ENCODE results near the gene NRL. TPM values are rescaled to one million over a fixed set of nuclear protein-coding genes. Genes with fewer than 3 reads are reported as not detected.
A peak's percentile ranks its signal among the peaks of the same experiment; 100 is the strongest.

Gene NRL
- total RNA-seq, 1 donor from 2014 or later: 0.48 TPM

DNA sequence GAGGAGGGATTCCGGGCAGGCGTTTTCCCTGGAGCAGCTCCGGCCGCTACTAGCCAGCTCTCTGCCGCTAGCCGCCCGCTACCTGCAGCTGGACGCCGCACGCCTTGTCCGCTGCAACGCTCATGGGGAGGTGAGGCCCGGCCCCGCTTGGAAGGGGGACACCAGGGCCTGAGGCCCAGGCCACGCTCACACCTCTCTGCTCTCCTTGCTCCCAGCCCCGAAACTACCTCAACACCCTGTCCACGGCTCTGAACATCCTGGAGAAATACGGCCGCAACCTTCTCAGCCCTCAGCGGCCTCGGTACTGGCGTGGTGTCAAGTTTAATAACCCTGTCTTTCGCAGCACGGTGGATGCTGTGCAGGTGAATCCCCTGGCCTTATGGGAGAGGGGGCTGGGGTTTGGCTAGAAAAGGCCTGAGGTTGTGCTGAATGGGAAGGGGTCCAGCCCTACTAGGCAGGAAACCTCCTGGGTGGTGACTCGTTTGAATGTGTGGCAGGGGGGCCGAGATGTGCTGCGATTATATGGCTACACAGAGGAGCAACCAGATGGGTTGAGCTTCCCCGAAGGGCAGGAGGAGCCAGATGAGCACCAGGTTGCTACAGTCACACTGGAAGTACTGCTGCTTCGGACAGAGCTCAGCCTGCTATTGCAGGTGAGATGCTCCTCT is 33.1 kb upstream of the NRL start:
- Mint-ChIP-seq H3K4me1 (ENCODE audit: low read depth, unreplicated experiment) (peaks cover 26% of the 10 kb centered on the region), H3K4me3 (ENCODE audit: unreplicated experiment) (peak overlapping the region; percentile 87), H3K9me3 (ENCODE audit: unreplicated experiment) (no peaks in the 10 kb centered on the region), H3K27me3 (ENCODE audit: low read depth, unreplicated experiment) (no peaks in the 10 kb centered on the region), H3K36me3 (ENCODE audit: low read depth, unreplicated experiment) (peaks cover 3% of the 10 kb centered on the region), H3K27ac (ENCODE audit: unreplicated experiment) (peak overlapping the region; percentile 68)
- no peak for TF ChIP-seq EZH2 (IDR thresholded peaks at IDR 0.05; ENCODE audit: insufficient read depth, low read length)
- TF ChIP-seq, protein P1, sequence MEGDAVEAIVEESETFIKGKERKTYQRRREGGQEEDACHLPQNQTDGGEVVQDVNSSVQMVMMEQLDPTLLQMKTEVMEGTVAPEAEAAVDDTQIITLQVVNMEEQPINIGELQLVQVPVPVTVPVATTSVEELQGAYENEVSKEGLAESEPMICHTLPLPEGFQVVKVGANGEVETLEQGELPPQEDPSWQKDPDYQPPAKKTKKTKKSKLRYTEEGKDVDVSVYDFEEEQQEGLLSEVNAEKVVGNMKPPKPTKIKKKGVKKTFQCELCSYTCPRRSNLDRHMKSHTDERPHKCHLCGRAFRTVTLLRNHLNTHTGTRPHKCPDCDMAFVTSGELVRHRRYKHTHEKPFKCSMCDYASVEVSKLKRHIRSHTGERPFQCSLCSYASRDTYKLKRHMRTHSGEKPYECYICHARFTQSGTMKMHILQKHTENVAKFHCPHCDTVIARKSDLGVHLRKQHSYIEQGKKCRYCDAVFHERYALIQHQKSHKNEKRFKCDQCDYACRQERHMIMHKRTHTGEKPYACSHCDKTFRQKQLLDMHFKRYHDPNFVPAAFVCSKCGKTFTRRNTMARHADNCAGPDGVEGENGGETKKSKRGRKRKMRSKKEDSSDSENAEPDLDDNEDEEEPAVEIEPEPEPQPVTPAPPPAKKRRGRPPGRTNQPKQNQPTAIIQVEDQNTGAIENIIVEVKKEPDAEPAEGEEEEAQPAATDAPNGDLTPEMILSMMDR (IDR thresholded peaks at IDR 0.05; ENCODE audit: insufficient read depth, low read depth, low read length): no peak
- DNase-seq (ENCODE audit: low read depth) (no peak), FAIRE-seq (no peak)
- Histone ChIP-seq H3K4me3 (ENCODE audit: insufficient read depth, low read depth, low read length) (peak overlapping the region; percentile 93), H3K9me3 (ENCODE audit: insufficient read depth, low read depth, low read length) (no peaks in the 10 kb centered on the region), H3K4me1 (ENCODE audit: insufficient read depth, low read length) (peaks cover 25% of the 10 kb centered on the region), H4K20me1 (ENCODE audit: insufficient read depth, low read length) (peaks cover 36% of the 10 kb centered on the region), H3K36me3 (ENCODE audit: insufficient read depth, low read length) (peaks cover 31% of the 10 kb centered on the region), H2AFZ (ENCODE audit: low read depth, low read length) (peak overlapping the region; percentile 74), H3K4me2 (ENCODE audit: low read length) (peak overlapping the region; percentile 96), H3K27ac (ENCODE audit: low read depth, low read length) (peak overlapping the region; percentile 47), H3K79me2 (ENCODE audit: insufficient read depth, low read length) (peaks cover 55% of the 10 kb centered on the region), H3K27me3 (ENCODE audit: insufficient read depth, low read length) (no peaks in the 10 kb centered on the region), H3K9ac (ENCODE audit: low read length) (peak overlapping the region; percentile 87)

- Mint-ChIP-seq H3K4me1 (ENCODE audit: low read depth, unreplicated experiment) (peaks cover 27% of the 10 kb centered on the region), H3K36me3 (ENCODE audit: low read depth, unreplicated experiment) (peaks cover 3% of the 10 kb centered on the region), H3K27me3 (ENCODE audit: low read depth, unreplicated experiment) (no peaks in the 10 kb centered on the region), H3K9me3 (ENCODE audit: unreplicated experiment) (no peaks in the 10 kb centered on the region), H3K27ac (ENCODE audit: unreplicated experiment) (peak within 1 kb of the TSS; percentile 88), H3K4me3 (ENCODE audit: unreplicated experiment) (peak within 1 kb of the TSS; percentile 96)
- peak within 1 kb of the TSS; percentile 87 for H3K9ac ChIP-seq (ENCODE audit: low read length)
- FAIRE-seq: no peak
- H3K4me2 ChIP-seq (ENCODE audit: low read length): peak within 1 kb of the TSS; percentile 96
- TF ChIP-seq, protein P1 (IDR thresholded peaks at IDR 0.05; ENCODE audit: insufficient read depth, low read depth, low read length): no peak
- TF ChIP-seq EZH2 (IDR thresholded peaks at IDR 0.05; ENCODE audit: insufficient read depth, low read length): no peak
- H3K9me3 ChIP-seq (ENCODE audit: insufficient read depth, low read depth, low read length): no peaks in the 10 kb centered on the region
- peak within 1 kb of the TSS; percentile 79 for H2AFZ ChIP-seq (ENCODE audit: low read depth, low read length)
- H3K4me3 ChIP-seq (ENCODE audit: insufficient read depth, low read depth, low read length): peak within 1 kb of the TSS; percentile 93
- peak within 1 kb of the TSS; percentile 83 for H3K27ac ChIP-seq (ENCODE audit: low read depth, low read length)
- H3K27me3 ChIP-seq (ENCODE audit: insufficient read depth, low read length): no peaks in the 10 kb centered on the region
- peaks cover 55% of the 10 kb centered on the region for H3K79me2 ChIP-seq (ENCODE audit: insufficient read depth, low read length)
- peak; percentile 95 for DNase-seq (ENCODE audit: low read depth)
- H3K4me1 ChIP-seq (ENCODE audit: insufficient read depth, low read length): peaks cover 25% of the 10 kb centered on the region
- H3K36me3 ChIP-seq (ENCODE audit: insufficient read depth, low read length): peaks cover 31% of the 10 kb centered on the region
- peaks cover 36% of the 10 kb centered on the region for H4K20me1 ChIP-seq (ENCODE audit: insufficient read depth, low read length)
Measured at GRCh38 chr14:24146978-24147760, 32.4 kb upstream of the NRL start, which contains the start of gene RNF31. RNF31 (plus strand) TSS chr14:24147498; CDS start chr14:24147699, 201 bp downstream.
